Measurements from ENCODE around the gene SPTBN2. TPM values are rescaled to one million over a fixed set of nuclear protein-coding genes. Genes with fewer than 3 reads are reported as not detected.

The SPTBN2 gene
- total RNA-seq, 4 donors from 2014 or later: 337 to 544 (median 450) TPM

DNA sequence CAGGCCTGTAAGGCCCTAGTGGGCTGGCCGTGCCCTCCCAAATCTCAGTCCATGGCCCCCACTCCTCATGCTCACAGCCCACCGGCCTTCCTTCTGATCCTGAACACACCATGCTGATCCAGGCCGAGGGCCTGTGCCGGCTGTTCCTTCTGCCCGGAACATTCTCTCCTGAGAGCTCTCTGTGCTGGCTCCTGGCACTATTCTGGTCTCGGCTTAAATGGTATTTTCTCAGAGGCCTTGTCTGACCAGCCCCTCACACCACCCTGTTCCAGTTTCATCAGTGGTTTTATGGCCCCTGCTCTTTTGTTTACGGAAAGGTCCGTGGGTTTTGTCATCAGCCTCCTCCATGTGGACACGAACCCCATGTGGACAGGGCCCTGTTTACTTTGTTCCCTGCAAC lies 22.0 kb downstream of the SPTBN2 start:
- H3K9me3 ChIP-seq: no peaks in the 10 kb centered on the region
- H3K4me3 ChIP-seq: no peak overlapping the region
- no peaks in the 10 kb centered on the region for H3K27me3 ChIP-seq
- no peak for TF ChIP-seq POLR2A (IDR thresholded peaks at IDR 0.05)
- TF ChIP-seq EP300 (IDR thresholded peaks at IDR 0.05): no peak
- TF ChIP-seq POLR2AphosphoS5 (IDR thresholded peaks at IDR 0.05): no peak
- no peak for TF ChIP-seq CTCF (IDR thresholded peaks at IDR 0.05)
- 91% methylated on average over 9 of the region's 9 CpGs for WGBS
- H3K36me3 ChIP-seq: peaks cover 39% of the 10 kb centered on the region
- H3K27ac ChIP-seq: no peak overlapping the region
- peaks cover 6% of the 10 kb centered on the region for H3K4me1 ChIP-seq
- DNase-seq (ENCODE audit: low spot score in 2 of 2): no peak

GRCh38 chr11:66705587-66706335 lies 23.3 kb downstream of the SPTBN2 start:
- 74% methylated on average over 26 of the region's 26 CpGs for WGBS
- H3K4me3 ChIP-seq: no peak overlapping the region

DNA sequence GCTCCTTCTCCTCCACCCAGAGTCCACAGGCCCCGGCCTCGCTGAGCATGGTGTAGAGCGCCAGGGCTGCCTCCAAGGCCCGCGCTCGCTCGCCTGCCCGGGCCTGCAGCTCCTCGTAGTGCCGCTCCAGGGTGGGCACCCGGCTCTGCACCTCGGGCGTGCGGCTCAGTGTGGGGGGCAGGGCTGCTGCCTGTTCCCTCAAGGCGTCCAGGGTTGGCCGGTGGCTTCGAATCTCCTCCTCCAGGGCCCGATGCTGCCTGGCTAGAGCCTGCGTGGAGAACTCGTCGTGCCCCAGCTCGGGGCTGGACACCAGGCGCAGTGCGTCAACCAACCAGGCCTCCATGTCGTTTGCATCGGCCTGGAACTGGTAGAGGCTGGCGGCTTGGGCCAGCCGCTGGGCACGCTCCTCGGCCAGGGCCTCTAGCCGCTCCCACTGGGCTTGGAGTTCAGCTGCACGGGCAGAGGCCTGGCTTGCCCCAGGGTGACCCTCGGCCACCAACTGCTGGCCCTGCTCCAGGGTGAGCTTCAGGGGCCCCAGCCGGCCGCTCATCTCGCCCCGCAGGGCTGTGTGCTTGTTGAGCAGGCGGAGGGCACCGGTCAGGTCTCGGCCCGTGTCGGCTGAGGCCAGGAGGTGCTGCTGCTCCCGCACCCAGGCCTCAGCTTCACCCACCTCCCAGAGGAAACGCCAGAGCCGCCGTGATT lies 24.2 kb downstream of the SPTBN2 start:
- H3K4me1 ChIP-seq: peaks cover 6% of the 10 kb centered on the region
- no peaks in the 10 kb centered on the region for H3K9me3 ChIP-seq
- no peak overlapping the region for H3K4me3 ChIP-seq
- no peaks in the 10 kb centered on the region for H3K27me3 ChIP-seq
- TF ChIP-seq EP300 (IDR thresholded peaks at IDR 0.05) (no peak), POLR2AphosphoS5 (IDR thresholded peaks at IDR 0.05) (no peak), POLR2A (IDR thresholded peaks at IDR 0.05) (no peak), CTCF (IDR thresholded peaks at IDR 0.05) (no peak)
- no peak for DNase-seq (ENCODE audit: low spot score in 2 of 2)
- H3K36me3 ChIP-seq: peaks cover 47% of the 10 kb centered on the region
- no peak overlapping the region for H3K27ac ChIP-seq
- 49% methylated on average over 12 of the region's 46 CpGs for WGBS

More at GRCh38 chr11:66705587-66706335, 23.3 kb downstream of the SPTBN2 start:
- TF ChIP-seq CTCF (IDR thresholded peaks at IDR 0.05) (no peak), POLR2A (IDR thresholded peaks at IDR 0.05) (no peak), POLR2AphosphoS5 (IDR thresholded peaks at IDR 0.05) (no peak), EP300 (IDR thresholded peaks at IDR 0.05) (no peak)
- Histone ChIP-seq H3K9me3 (no peaks in the 10 kb centered on the region), H3K27ac (no peak overlapping the region), H3K36me3 (peaks cover 40% of the 10 kb centered on the region), H3K4me1 (peaks cover 6% of the 10 kb centered on the region), H3K27me3 (no peaks in the 10 kb centered on the region)
- no peak for DNase-seq (ENCODE audit: low spot score in 2 of 2)

- DNase-seq (ENCODE audit: low spot score in 2 of 2): no peak
- H3K27ac ChIP-seq: no peak overlapping the region
- peaks cover 3% of the 10 kb centered on the region for H3K4me1 ChIP-seq
- no peaks in the 10 kb centered on the region for H3K27me3 ChIP-seq
- H3K9me3 ChIP-seq: no peaks in the 10 kb centered on the region
- TF ChIP-seq CTCF (IDR thresholded peaks at IDR 0.05) (no peak), EP300 (IDR thresholded peaks at IDR 0.05) (no peak), POLR2AphosphoS5 (IDR thresholded peaks at IDR 0.05) (no peak), POLR2A (IDR thresholded peaks at IDR 0.05) (no peak)
- peaks cover 57% of the 10 kb centered on the region for H3K36me3 ChIP-seq
- no peak overlapping the region for H3K4me3 ChIP-seq
- 87% methylated on average over 10 of the region's 10 CpGs for WGBS
Observed at GRCh38 chr11:66701432-66702240, 27.4 kb downstream of the SPTBN2 start.

All from suprapubic skin (tissue), 4 donors.